ENCODE results near the gene MINK1.

MINK1 gene

DNA sequence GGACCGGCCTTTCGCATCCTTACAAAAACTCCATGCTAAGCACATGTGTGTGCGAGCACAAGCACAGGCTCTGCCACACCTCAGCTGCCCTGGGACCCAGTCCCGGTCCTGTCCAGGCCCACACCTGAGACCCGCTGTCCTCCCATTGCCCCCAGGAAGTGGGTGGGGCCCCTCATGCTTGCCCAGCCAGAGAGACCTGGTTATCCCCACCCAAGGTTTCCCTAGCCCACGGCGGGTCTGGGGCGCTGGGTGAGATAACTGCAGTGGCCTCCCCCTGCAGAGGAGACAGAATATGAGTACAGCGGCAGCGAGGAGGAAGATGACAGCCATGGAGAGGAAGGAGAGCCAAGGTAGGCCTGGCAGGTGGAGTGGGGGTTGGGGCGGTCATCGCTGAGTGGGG, 53.7 kb downstream of the MINK1 start:
- H3K27ac ChIP-seq: no peak overlapping the region
- TF ChIP-seq ZFX (IDR thresholded peaks at IDR 0.05; ENCODE audit: borderline replicate concordance): no peak
- TF ChIP-seq, protein P1, sequence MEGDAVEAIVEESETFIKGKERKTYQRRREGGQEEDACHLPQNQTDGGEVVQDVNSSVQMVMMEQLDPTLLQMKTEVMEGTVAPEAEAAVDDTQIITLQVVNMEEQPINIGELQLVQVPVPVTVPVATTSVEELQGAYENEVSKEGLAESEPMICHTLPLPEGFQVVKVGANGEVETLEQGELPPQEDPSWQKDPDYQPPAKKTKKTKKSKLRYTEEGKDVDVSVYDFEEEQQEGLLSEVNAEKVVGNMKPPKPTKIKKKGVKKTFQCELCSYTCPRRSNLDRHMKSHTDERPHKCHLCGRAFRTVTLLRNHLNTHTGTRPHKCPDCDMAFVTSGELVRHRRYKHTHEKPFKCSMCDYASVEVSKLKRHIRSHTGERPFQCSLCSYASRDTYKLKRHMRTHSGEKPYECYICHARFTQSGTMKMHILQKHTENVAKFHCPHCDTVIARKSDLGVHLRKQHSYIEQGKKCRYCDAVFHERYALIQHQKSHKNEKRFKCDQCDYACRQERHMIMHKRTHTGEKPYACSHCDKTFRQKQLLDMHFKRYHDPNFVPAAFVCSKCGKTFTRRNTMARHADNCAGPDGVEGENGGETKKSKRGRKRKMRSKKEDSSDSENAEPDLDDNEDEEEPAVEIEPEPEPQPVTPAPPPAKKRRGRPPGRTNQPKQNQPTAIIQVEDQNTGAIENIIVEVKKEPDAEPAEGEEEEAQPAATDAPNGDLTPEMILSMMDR (IDR thresholded peaks at IDR 0.05): no peak

DNA sequence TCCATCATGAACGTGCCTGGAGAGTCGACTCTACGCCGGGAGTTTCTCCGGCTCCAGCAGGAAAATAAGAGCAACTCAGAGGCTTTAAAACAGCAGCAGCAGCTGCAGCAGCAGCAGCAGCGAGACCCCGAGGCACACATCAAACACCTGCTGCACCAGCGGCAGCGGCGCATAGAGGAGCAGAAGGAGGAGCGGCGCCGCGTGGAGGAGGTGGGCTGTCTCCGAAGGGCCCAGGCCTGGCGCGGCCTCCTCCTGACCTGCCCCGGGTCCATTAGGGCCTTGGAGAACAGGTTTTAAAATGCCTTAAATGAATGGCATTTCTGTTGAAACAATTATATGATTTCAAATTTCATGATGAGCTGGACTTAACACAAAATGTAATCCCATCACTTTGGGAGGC, 54.4 kb downstream of the MINK1 start:
- no peak overlapping the region for H3K27ac ChIP-seq
- no peak for TF ChIP-seq ZFX (IDR thresholded peaks at IDR 0.05; ENCODE audit: borderline replicate concordance)
- TF ChIP-seq, protein P1 (IDR thresholded peaks at IDR 0.05): no peak

DNA sequence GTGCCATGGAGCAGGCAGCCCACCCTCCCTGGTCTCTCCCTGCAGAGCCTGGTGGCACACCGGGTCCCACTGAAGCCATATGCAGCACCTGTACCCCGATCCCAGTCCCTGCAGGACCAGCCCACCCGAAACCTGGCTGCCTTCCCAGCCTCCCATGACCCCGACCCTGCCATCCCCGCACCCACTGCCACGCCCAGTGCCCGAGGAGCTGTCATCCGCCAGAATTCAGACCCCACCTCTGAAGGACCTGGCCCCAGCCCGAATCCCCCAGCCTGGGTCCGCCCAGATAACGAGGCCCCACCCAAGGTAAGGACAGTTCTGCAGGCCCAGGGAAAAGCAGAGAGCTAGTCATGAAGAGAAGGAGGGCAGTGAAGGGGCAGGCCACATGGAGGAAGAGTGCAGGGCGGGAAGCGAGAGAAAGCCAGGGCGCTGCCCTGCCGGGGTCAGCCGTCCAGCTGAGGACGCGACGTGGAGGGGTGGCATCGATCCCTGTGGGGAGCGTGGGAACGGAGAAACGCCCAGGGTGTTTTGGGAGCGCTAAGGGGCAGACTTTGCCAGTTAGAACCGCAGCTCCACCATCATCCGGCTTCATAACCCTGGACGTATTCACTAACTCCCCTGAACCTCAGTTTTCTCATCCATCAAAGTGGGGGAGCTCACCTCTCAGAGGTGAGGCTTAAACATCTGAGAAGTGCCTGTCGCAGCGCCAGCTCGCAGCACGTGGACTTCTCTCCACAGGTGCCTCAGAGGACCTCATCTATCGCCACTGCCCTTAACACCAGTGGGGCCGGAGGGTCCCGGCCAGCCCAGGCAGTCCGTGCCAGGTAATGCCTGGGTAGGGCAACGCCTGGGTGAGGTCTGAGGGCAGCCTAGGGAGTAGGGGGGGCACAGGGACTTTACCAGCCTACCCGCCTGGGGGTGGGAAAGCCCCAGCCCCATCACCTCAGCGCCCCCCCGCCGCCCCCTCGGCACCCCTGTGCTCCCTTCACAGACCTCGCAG, 58.6 kb downstream of the MINK1 start:
- TF ChIP-seq ZFX (IDR thresholded peaks at IDR 0.05; ENCODE audit: borderline replicate concordance): no peak
- TF ChIP-seq, protein P1 (IDR thresholded peaks at IDR 0.05): no peak

DNA sequence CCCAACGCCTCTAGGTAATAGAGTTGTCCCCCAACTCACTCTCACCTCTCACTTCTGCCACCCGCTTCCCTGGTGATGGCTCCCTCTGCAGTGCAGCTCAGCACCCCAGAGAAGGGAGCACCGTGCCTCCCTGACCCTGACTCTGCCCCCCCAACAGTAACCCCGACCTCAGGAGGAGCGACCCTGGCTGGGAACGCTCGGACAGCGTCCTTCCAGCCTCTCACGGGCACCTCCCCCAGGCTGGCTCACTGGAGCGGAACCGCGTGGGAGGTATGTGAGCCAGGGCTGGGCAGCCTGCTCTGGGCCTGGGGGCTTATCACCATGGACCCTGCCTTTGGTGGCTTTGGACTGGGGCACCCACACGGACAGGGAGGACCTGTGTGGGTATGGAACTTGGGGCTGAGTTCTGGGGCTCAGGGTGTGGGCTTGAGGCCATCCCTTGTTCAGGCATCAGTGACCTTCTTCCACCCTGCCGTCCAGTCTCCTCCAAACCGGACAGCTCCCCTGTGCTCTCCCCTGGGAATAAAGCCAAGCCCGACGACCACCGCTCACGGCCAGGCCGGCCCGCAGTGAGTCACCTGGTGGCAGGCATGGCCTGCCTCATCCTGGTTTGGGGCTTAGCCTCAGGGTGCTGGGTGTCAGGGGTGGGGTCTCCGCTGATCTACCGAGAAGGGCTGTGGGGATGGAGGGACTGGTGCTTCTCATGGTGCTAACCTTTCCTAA, 59.5 kb downstream of the MINK1 start:
- peak overlapping the region; percentile 18; the same call in 1 of the 2 replicates for H3K27ac ChIP-seq
- TF ChIP-seq, protein P1 (IDR thresholded peaks at IDR 0.05): no peak
- no peak for TF ChIP-seq ZFX (IDR thresholded peaks at IDR 0.05; ENCODE audit: borderline replicate concordance)

More for the DNA sequence above, 58.6 kb downstream of the MINK1 start:
- no peak overlapping the region for H3K27ac ChIP-seq

DNA sequence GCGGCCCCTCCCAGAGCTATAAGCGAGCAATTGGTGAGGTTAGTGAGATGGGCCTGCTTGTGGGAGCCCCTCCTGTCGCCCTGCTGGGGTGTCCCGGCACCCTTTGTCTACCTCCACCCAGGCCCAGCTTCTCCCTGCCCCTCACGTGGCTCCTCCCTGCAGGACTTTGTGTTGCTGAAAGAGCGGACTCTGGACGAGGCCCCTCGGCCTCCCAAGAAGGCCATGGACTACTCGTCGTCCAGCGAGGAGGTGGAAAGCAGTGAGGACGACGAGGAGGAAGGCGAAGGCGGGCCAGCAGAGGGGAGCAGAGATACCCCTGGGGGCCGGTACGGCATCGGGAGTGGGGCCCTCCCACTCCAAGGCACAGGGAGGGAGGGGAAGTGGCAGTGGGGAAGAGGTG, 60.1 kb downstream of the MINK1 start:
- peak overlapping the region; percentile 18; the same call in 1 of the 2 replicates for H3K27ac ChIP-seq
- TF ChIP-seq ZFX (IDR thresholded peaks at IDR 0.05; ENCODE audit: borderline replicate concordance): no peak
- TF ChIP-seq, protein P1 (IDR thresholded peaks at IDR 0.05): no peak

DNA sequence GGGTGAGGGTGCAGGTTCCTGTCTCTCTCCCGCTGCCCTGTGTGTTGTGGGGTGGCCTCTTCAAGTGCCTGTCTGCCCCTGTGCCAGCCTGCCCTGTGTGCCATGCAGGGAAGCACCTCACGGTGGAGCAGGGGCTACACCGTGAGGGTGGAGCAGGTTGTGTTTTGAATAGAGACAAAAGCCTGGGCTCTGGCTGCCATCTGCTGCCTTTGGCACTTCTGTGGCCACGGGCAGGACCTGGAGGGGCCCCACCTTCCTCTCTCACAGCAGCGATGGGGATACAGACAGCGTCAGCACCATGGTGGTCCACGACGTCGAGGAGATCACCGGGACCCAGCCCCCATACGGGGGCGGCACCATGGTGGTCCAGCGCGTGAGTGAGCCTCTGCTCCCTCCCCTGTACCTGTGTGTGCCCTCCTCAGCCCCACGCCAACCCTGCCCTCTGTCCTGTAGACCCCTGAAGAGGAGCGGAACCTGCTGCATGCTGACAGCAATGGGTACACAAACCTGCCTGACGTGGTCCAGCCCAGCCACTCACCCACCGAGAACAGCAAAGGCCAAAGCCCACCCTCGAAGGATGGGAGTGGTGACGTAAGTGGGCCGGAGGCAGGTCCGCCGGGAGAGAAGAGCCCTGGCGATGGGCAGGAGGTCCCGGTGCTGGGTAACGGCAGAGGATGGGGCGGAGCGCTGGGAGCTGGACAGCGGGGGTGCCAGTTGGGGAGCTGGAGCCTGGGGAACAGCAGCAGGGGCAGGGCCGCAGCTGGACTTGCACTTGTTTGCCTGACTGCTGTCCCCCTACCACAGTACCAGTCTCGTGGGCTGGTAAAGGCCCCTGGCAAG, 60.8 kb downstream of the MINK1 start:
- peak overlapping the region; percentile 98; the same call in 1 of the 2 replicates for H3K27ac ChIP-seq
- TF ChIP-seq, protein P1 (IDR thresholded peaks at IDR 0.05): no peak
- TF ChIP-seq ZFX (IDR thresholded peaks at IDR 0.05; ENCODE audit: borderline replicate concordance): no peak

Data from 22Rv1 (cell line).